Panc1 (cell line): ENCODE data around the gene GRM4.

ENCODE experiments used
- POLR2AphosphoS5 ChIP-seq: IDR thresholded peaks from 2 replicates; pipeline ENCODE4 v1.6.1; 2012; ENCODE audit warnings: mild to moderate bottlenecking, low read depth, low read length, moderate library complexity
- SIN3A ChIP-seq: IDR thresholded peaks from 2 replicates; pipeline ENCODE4 v1.6.1; 2012; ENCODE audit warnings: low read depth, mild to moderate bottlenecking, low read length, moderate library complexity, borderline replicate concordance; ENCODE audit not compliant: insufficient read depth
- TF ChIP-seq, protein P1 (sequence below): fragments of 450-650 bp; IDR thresholded peaks from 2 replicates; pipeline ENCODE4 v1.5.1; 2017; ENCODE audit warnings: mild to moderate bottlenecking
- TF ChIP-seq, protein P2 (sequence below), 2 experiments: IDR thresholded peaks; 2 replicates each; pipeline ENCODE4 v1.6.1; 2011 to 2012; ENCODE audit warnings: low read depth in 2 of 2, control low read depth in 1 of 2, low read length in 1 of 2, mild to moderate bottlenecking in 1 of 2, moderate library complexity in 1 of 2; ENCODE audit not compliant: insufficient read depth in 1 of 2

DNA sequence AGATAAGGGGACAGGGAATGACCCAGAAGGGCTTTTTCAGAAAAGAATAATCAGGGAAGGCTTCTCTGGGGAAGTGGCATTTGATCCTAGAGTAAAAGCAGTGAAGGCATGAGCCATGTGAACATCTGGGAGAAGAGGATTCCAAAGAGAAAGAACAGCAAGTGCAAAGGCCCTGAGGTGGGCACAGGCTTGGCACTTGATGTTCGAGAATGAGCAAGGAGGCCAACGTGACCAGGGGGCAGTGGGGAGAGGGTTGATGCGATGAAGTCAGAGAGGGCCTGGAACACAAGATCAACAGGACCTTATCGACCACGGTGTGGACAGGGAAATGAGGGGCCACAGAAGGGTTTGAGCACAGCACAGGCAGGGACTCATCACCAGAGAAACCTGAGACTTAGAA, 5.8 kb downstream of the GRM4 start:
- TF ChIP-seq, protein P1, sequence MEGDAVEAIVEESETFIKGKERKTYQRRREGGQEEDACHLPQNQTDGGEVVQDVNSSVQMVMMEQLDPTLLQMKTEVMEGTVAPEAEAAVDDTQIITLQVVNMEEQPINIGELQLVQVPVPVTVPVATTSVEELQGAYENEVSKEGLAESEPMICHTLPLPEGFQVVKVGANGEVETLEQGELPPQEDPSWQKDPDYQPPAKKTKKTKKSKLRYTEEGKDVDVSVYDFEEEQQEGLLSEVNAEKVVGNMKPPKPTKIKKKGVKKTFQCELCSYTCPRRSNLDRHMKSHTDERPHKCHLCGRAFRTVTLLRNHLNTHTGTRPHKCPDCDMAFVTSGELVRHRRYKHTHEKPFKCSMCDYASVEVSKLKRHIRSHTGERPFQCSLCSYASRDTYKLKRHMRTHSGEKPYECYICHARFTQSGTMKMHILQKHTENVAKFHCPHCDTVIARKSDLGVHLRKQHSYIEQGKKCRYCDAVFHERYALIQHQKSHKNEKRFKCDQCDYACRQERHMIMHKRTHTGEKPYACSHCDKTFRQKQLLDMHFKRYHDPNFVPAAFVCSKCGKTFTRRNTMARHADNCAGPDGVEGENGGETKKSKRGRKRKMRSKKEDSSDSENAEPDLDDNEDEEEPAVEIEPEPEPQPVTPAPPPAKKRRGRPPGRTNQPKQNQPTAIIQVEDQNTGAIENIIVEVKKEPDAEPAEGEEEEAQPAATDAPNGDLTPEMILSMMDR, result no peak
- TF ChIP-seq, protein P2, sequence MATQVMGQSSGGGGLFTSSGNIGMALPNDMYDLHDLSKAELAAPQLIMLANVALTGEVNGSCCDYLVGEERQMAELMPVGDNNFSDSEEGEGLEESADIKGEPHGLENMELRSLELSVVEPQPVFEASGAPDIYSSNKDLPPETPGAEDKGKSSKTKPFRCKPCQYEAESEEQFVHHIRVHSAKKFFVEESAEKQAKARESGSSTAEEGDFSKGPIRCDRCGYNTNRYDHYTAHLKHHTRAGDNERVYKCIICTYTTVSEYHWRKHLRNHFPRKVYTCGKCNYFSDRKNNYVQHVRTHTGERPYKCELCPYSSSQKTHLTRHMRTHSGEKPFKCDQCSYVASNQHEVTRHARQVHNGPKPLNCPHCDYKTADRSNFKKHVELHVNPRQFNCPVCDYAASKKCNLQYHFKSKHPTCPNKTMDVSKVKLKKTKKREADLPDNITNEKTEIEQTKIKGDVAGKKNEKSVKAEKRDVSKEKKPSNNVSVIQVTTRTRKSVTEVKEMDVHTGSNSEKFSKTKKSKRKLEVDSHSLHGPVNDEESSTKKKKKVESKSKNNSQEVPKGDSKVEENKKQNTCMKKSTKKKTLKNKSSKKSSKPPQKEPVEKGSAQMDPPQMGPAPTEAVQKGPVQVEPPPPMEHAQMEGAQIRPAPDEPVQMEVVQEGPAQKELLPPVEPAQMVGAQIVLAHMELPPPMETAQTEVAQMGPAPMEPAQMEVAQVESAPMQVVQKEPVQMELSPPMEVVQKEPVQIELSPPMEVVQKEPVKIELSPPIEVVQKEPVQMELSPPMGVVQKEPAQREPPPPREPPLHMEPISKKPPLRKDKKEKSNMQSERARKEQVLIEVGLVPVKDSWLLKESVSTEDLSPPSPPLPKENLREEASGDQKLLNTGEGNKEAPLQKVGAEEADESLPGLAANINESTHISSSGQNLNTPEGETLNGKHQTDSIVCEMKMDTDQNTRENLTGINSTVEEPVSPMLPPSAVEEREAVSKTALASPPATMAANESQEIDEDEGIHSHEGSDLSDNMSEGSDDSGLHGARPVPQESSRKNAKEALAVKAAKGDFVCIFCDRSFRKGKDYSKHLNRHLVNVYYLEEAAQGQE (IDR thresholded peaks at IDR 0.05; ENCODE audit: insufficient read depth in 1 of 2, low read depth in 2 of 2, low read length in 1 of 2), result no peak
- TF ChIP-seq SIN3A, result no peak
- no peak for TF ChIP-seq POLR2AphosphoS5
